Ramos (cell line): ENCODE data around the gene GEMIN7.

Experiments
- in situ Hi-C: fragments of 300-500 bp; cut with MboI; formaldehyde crosslinking; loops from one replicate; pipeline ENCODE4 v1.14.3; 2022; ENCODE audit warnings: low sequenced_read_pairs; ENCODE audit not compliant: unreplicated experiment

The GEMIN7 gene

DNA sequence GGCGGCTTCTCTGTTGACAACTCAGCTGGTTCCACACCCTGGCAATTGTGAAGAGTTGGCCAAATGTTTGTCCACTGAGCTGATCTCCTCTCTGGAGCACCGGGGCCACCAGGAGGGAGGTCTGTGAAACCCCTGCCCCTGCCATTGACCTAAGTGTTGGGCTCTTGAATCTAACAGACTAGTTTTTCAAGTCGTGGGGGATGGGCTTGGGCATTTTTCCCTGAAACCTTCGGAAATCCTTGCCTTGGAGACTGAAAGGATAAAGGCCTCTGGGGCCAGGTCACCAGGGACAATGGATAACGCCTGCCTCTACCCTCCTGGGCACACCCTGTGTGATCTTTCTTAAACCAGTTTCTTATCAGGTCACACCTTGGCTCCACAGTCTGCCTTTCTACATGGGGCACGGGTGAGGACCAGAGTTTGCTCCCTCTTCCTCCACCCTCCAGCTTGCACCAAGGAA, 881 bp downstream of the GEMIN7 start:
- in situ Hi-C loops, result no loop called here

DNA sequence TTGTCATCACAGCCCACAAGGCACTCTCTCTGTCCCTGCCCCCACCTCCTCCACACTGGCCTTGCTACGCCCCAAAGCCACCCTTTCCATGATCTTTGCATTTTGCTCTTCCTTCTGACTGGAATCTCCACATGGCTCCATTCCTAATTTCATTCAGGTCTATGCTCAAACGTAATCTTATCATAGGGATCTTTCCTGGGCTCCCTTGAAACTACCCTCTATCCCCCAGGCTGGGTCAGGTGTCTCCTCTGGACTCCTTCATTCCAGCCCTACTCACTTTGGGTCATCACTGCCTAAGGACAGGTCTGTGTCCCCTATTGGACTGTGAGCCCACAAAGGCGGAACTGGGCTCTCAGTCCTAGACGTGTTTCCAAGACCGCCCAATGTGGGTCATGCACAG, 3.1 kb downstream of the GEMIN7 start:
- in situ Hi-C loops, result no loop called here

DNA sequence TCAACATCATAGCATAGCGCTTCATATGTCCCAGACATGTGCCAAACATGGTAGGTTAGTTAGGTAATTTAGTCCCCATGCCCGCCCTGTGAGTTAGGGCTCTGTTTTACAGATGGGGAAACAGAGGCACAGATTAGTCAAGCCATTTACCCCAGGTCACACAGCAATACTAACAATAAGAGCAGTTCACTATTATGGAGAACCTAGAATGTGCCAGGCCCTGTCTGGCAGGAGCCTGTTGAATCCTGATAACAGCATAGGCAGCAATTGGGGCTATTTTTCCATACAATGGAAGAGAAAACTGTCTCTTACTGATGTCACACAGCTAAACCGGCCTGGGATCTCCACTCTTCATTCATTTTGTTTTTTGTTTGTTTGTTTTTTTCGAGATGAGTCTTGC, 7.4 kb downstream of the GEMIN7 start:
- in situ Hi-C loops, result no loop called here

DNA sequence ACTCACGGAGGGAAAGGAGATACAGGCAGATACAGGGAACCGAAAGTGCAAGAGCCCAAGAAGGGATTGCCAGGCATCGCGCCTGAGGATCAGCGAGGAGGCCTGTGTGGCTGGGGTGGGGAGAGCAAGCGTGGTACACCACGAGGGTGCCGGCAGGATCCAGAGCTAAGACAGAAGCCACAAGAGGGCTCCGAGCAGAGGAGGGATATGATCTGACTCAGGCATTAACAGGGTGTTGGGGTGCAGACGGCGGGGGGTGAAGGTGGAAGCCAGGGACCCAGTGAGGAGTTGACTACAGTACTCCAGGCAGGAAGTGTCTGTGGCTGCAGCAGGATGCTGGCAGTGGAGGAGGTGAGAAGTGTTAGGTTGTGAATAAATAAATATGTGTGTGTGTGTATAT, 8.5 kb downstream of the GEMIN7 start:
- in situ Hi-C loops, result no loop called here

DNA sequence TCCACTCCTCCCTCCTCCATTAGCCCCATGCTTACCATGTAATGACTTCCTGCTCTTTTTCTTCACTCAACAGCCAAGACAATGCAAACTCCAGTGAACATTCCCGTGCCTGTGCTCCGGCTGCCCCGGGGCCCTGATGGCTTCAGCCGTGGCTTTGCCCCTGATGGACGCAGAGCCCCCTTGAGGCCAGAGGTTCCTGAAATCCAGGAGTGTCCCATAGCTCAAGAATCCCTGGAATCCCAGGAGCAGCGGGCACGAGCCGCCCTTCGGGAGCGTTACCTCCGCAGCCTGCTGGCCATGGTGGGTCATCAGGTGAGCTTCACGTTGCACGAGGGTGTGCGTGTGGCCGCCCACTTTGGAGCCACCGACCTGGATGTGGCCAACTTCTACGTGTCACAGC, 11.0 kb downstream of the GEMIN7 start:
- in situ Hi-C loops, result no loop called here

DNA sequence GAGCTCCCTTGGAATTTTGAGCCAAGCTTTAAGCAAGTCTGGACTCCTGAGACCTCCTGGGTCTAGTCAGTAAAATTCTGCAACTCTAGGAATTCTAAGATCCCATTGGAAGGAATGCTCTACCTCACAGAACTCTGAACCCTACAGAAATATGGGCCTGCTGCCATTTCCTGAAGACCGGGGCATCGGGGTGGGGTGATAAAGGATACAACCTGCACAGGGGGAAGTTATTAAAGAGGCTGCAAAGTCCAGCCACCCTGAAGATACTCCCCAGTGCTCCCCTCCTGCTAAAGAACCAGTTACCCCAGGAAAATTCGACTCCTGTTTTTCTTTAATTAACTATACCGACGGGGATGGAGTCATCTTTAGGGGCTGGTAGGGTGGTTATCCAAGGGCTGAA, 11.5 kb downstream of the GEMIN7 start:
- in situ Hi-C loops, result no loop called here

DNA sequence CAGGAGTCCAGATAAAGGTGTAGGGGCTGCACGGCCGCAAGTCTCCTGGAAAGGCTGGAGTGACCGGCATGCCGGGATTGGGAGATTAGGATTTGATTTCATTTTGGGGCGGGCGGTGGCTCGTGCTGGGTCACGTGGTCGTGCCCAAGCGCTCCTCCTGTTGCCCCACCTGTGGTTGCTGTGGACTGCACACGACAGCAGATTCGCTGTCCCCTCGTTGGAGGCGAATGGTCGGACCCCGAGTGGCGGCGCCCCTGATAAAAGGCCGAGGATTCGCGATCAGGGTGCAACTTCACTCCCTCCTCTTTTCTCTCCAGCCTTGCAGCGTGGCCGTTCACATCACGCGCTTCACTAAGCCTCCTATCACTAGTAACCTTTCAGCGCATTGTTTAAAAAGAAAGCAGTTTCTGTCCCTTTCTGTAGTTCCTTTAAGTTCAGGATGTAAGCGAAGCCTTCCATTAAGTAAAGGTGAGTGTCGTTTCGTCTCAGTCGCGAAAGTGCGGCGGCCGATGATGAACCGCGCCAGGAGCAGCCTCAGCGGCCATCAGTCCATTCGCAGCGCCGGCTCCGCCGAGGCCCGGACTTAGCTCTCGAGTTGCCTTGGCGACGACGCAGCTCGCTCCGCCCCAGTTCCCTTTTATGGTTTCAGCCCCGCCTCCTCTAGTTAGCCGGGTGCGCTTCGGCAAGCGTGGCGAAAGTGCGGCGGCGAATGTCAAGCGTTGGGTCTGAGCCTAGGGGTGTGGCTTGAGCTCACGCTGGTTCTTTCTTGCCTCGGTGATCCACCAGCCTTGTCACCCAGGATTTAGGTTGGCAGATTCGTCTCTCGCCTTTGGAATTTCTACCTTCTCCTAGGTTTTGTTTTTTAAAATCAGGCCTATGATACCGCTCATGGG, 12.2 kb downstream of the GEMIN7 start:
- in situ Hi-C loops, result no loop called here

DNA sequence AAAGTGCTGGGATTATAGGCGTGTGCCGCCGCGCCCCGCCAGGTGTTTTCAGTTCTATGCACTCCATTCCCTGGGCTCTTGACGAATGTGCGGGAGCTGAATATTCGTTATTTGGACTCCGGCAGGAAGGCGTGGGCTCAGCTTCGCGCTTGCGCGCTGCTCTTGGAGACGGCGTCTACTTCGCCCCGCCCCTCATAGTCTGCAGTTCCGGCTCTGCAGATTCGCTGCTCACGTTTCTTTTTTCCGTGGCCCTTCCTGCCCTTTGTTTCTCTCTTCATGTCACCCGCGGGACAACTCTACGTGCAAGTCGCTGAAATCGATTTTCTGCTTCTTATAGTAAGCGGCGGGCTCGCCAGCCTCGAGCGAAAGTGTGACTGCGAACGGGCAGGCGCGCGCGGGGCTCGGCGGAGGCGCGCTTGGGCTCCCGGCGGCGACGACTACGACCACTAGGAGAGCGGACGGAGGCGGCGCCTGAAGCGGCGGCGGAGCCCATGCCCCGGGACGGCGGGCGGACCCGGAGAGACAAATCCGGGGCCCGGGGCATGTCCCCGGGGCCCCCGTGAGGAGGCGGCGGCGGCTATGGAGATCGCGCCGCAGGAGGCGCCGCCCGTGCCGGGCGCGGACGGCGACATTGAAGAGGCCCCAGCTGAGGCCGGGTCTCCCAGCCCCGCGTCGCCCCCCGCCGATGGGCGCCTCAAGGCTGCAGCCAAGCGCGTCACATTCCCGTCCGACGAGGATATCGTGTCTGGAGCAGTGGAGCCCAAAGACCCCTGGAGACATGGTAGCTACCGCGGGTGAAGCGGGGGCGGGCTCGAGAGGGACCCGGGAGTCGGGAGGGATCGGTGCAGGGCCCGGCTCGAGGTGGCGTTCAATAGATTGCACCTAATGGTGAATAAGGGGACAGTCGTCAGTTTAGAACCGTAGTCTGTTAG, 14.0 kb downstream of the GEMIN7 start, which contains the start of gene PPP1R37:
TSS of gene PPP1R37 (plus strand) at position 433 of the 932 bp plus-strand sequence. CDS start at position 580, 147 bp downstream.
- in situ Hi-C loops, result no loop called here

DNA sequence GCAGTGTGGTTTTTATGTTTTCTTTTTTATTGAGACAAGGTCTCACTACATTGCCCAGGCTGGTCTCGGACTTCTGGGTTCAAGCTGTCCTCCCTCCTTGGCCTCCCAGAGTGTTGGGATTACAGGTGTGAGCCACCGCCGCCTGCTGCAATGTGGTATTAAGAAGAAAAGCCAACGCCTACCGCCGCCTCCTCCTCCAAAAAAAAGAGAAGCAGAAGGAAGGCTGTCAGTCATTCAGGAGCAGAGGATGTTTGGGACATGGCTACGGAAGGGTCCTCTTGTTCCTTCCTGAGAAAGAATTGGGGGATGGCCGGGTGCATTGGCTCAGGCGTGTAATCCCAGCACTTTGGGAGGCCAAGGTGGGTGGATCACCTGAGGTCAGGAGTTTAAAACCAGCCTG, 15.1 kb downstream of the GEMIN7 start:
- in situ Hi-C loops, result no loop called here

DNA sequence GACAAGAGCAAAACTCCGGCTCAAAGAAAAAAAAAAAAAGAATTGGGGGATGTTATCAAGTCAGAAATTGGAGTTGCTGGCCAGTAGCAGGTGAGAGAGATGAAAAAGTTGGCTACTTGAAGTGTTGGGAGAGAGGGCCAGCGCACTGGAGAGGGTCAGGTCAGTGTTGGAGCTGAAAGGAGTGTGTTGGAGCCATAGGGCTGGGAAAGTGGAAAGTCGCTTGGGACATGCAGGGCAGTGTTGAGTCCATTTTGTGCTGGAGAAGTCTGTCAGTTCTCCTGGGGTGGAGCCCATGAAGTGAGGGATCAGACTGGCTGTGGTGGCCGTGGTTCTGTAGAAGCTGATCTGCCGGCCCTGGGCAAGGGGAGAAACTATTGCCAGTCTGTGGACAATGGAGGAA, 15.6 kb downstream of the GEMIN7 start:
- in situ Hi-C loops, result no loop called here

DNA sequence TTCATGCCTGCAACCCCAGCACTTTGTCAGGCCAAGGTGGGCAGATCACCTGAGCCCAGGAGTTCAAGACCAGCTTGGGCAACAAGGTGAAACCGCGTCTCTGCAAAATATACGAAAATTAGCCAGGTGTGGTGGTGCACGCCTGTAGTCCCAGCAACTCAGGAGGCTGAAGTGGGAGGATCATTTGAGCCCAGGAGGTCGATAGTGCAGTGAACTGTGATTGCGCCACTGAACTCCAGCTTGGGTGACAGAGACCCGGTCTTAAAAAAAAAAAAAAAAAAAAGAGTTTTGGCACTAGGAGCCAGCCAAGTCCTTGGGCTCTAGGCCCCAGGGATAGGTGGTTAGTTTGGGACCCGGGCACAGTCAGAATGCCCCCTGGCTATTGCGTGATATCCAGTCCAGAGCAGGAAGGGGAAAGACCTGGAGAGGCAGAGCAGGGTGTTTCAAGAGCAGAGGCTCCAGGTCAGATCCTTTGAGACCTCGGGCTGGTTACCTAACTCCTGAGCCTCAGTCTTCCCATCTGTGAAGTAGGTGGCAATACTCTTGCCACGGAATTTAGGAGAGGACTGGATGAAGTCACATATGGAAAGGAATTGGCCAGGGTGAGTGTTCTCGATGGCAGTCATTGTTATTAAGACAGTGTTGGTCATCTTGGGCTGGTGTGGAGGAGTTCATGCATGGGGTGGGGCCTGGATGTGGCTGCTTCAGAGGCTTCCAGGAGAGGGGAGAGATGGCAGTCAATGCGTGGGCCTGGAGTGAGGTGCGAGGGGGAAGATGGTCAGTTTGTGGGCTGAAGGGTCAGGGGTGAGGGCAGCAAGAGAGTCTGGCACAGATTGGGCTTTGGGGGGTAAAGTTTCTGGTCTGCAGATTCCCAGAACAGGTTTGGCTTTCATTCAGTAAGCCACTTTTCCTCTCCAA, 16.7 kb downstream of the GEMIN7 start:
- in situ Hi-C loops, result no loop called here

DNA sequence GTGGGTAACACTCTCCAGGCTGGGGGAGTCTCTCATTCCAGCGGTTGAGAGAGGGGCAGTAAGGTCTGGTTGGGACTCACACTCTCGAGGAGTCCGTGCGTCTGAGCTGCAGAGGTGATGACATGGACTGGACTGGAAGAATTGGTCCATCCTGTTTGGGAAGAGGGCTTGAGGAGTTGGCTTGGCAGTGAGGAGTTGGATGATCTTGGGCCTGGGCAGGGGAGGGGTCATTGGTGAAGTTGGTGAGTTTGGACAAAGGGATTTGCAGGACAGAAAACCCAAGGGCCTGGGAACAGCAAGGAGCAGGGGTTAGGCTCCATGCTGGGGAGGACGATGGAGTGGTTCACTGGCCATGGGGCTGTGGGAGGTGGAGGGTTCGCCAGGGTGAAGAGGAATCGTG, 17.6 kb downstream of the GEMIN7 start:
- in situ Hi-C loops, result no loop called here

DNA sequence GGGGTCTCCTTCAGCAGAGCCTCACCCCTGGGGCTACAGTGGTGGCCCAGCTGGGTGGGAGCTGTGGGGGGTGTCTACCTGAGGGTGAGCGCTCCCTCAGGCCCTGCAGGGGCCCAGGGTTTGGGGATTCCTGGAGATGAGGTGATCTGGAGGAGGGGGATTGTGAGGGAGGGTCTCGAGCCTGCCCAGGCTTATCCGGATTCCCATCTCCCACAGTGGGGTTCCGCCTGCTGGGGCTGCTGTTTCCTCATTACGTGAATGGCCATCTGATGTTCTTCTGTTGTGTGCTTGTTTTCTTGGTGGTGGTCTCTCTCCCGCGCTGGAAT, 18.4 kb downstream of the GEMIN7 start:
- in situ Hi-C loops, result no loop called here

DNA sequence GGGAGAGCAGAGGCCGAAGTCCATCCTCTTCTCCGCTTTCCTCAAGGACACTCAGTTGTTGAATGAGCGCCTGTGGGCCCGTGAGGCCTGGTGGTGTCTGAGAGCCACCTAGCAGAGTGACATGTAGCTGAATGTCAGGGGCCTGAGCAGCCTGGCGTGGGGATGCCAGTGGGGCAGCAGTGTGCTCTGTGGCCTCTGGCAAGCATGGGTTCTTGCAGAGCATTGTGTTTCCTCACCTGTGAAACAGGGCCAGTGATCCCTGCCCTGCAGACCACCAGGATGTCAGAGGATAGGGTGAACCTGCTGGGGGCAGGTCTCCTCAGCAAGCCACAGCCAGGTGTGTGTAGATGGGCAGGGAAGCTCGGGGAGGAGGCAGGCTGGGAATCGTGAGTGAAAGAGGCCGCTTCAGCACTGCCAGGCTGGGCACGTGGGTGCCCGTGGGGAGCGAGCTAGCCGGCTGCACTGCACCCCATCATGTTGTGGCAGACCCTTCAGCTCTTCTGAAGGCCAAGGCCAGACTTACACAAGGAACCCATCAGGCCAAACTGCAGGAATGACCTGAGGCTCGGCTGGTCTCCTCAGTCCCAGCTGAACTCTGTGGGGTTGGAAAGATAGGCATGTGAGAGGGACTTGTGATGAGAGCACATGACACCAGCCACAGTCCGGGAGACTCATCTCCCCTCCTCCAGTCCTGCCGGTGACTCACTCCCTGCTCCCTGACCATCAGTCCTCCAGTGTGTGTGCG, 18.9 kb downstream of the GEMIN7 start:
- in situ Hi-C loops, result no loop called here

DNA sequence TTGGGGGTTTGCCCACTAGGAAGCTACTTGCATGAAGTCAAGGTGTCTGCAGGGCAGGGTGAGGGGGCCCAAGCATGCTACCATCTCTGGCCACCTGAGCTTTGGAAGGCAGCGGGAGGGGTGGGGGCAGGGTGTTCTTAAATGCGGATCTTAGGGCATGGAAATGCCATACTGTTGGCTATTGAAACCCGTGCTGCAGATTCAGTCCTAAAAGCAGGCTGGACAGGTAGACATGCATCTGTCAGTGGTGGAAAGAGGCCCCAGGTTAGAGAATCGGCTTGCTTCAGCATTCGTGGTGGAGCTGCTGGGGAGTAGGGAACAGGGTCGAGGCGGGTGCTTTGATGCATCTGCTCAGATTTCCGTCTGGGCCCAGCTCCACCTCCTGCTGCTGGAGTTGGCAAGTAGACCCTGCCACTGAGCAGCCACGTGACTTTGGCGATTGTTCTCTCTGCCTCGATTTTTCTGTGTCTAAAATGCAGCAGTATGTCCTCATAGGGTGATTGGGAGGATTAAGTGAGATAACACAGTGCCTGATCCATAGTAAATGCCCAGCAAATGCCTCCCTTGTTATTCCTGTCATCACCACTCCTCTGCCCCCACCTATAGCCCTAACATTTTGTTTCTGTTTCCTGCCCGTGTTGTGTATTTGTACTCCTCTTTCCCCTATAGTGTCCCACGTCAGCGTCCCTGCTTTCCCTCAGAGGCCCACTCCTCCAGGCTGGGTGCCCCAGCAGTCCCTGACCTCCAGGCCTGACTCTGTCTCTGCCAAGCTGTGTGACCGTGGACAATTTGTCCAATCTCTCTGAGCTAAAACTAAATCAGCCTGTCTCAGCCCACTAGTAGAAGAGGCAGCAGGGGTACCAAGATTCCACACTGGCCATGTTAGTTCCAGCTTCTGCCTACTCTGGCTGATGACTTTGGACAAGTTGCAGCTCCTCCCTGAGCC, 19.7 kb downstream of the GEMIN7 start:
- in situ Hi-C loops, result no loop called here

DNA sequence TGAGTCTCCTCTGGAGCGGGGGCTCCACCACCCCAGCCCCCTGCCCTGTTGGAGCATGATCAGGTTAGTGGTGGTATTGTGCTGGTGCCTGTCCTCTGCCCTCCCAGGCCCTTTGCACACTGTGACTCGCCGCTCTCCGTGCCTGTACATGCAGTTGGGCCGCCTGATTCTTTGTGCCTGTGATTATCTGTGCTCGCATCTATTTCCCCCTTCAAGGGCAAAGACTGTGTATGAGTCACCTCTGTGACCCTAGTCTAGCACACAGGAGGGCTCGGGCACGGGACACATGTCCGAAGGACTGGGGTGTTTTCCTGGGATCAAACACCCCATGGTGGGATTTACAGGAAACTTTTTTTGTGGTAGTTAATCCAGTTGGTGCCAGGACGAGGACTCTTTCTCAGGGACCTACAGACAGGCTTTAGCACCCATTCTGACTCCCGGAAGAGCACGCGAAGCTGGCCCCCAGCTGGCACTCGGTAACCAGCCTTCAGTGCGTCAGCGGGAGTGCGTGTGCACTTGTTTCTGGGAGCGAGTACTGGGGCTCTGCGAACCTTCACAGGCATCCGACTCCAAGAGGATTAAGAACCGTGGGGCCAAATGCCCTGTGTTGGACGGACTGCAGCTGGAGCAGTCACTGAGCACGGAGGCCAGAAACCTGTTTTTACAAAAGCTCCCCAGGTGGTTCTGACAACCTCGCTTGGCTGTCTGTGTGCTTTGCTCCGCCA, 20.6 kb downstream of the GEMIN7 start:
- in situ Hi-C loops, result no loop called here

DNA sequence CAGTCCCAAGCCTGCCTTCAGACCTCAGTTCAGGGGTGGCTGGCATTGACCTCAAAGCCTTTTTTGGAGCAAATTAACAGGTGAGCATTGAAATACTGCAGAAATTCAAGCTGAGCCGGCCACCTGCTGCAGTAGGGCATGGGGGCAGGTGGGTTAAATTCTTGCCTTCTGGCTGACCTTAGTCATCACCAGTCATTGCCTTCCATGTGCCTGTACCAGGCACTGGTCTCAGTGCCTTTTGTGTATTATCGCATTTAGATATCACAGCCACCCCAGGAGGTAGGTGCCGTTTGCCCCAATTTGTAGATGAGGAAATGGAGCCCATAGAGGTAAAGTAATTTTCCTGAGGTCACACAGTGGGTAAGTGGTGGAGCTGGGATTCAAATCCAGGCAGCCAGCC, 21.1 kb downstream of the GEMIN7 start:
- in situ Hi-C loops, result no loop called here

DNA sequence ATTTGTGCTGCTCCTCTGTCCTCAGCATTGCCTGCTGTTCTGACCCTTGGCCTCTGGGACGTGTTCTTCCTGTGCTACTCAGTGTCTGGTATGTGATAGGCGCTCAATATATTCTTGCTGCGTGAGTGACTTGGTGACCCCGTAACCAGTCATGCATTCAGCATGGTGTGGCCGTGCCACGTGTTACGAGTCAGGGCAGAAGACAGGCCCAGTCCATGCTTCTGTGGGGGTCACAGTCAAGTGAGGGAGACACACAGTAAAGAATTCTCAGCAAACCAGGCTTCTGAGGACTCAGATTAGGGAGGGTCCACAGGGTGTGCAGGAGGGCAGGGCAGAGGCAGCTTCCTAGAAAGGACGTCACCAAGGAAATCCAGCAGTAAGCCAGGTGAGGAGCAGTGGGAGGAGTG, 21.8 kb downstream of the GEMIN7 start:
- in situ Hi-C loops, result no loop called here
